Adipose tissue (tissue), 3 donors: ENCODE data around the gene NFKB2. TPM values are rescaled to one million over a fixed set of nuclear protein-coding genes. Genes with fewer than 3 reads are reported as not detected.

Experiments used
- H3K27ac ChIP-seq: one replicate; pipeline ENCODE4 v1.5.1; 2013; ENCODE audit warnings: low read depth, low read length
- WGBS, 3 donors: extraction: QIAGEN DNeasy Blood & Tissue Kit; methylation state at CpG; one replicate each; pipeline ENCODE4 v1.1.7; 2013; 5-methylcytosine and 5-hydroxymethylcytosine counted together
- polyA plus RNA-seq, 3 donors: library from polyadenylated mRNA; stranded (reverse); fragments of 200-250 nt; gene quantifications; one replicate each; pipeline ENCODE4 v1.2.3, GENCODE V29; 2013
- donor health status: healthy with polysubstance abuse.
- donor health status: Bipolar disorder and iron deficiency.
- donor health status: healthy.

Gene NFKB2
- polyA plus RNA-seq, 3 donors = 16.1 to 64.8 (median 18.8) TPM

DNA sequence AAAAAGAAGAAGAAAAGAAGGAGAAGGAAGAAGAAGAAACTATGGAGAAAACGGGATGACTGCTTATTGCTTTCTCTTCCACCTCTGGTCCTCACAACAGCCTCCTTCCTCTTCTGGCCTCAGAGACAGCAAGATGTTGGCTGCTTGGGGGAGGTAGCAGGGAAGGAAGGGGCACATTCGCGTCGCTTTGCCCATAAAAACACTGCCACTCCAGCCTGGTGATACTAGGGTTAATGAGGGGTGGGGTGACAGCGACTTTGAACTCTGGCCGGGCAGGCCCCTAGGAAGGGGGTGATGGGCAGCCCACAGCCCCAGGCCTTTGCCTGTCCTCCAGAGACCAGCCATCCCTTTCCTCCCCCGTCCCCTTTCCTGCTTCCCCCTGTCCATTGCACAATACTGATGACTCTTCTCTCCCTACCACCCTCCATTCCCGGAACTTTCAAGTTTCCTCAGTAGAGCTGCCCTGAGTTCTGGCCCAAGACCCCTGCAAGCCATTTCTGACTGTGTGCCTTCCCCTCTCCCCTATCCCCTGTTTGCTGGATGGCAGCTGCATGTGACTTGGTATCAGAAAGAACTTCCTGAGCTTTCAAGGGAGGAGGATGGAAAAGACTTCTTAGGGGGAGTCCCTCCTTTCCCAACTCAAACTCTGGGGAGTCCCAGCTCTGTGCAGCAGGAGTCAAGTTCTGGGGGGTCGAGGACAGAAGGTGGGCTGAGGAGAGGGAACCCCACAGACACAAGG is 39.1 kb downstream of the NFKB2 start:
- 10 to 34% (median 11%) methylated on average over 9 of the region's 9 CpGs for WGBS, 3 donors
- no peak overlapping the region for H3K27ac ChIP-seq

- H3K27ac ChIP-seq = no peak overlapping the region
- 20 to 43% (median 42%) methylated on average over 5 of the region's 5 CpGs for WGBS, 3 donors
Observed at GRCh38 chr10:102435133-102435497, 39.6 kb downstream of the NFKB2 start.

DNA sequence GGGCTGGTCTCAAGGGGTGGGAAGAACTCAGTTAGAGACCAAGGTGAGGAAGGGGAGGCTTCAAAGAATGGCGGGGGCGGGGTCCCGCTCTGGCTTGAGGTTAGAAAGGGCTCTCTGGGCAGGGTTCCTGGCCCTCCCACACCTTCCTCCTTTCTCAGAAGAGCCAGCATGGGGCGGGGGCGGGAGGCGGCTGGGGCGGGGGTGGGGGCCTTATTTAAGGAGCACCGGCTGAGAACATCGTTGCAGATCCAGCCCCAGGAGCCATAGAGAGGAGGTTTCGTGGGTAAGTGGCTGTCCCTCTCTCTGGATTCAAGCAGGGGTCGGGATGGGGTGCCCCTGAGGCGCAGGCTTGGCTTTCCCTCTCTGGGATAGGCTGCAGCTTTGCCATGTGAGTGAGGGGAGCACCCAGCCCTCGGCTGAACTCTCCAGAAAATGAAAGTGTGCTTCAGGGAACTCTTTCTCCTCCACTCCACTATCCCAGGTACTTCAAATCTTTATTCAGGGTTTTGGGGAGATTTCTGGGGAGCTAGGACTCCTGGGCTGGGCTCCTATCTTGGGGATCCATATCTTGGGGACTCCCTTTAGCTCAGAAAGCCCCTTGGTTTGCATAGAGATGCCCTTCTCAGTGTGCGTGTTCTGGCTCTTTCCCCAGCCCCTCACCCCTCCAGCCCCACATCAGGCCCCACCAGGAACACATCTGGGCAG is 40.2 kb downstream of the NFKB2 start:
- H3K27ac ChIP-seq = no peak overlapping the region
- WGBS, 3 donors = 4 to 18% (median 6%) methylated on average over 12 to 14 of the region's 14 CpGs

DNA sequence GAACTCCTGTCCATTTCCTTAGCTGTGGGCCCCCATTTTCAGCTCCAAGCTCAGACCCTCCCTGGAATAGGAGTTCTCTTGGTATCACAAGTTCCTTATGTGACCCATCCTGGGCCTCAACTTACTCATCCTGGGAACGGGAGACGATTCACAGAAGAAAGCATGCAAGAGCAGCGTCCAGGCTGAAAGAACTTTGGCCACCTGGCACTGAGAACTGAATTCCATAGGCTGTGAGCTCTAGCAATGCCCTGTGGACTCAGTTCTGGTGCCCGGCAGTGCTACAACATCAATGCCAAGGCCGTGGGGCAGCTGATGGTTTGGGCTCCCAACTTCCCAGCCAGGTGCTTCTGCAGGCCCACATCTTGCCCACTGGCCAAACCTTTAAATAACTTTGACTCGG is 40.8 kb downstream of the NFKB2 start:
- WGBS, 3 donors = 57 to 68% (median 60%) methylated on average over 6 of the region's 6 CpGs
- H3K27ac ChIP-seq = no peak overlapping the region

DNA sequence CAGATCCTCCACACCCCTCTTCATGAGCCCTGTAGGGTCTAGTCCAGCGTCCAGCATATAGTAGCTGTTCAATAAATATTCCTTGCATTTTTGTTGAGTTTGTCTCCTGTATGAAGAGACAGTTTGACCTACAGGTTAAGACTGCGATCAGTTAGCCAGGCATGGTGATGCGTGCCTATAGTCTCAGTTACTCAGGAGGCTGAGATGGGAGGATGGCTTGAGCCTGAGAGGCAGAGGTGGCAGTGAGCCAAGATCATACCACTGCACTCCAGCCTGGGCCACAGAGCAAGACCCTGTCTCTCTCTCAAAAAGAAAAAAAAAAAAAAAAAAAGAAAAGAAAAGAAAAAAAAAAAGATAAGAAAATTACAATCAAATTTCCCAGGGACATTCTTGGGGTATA is 42.0 kb downstream of the NFKB2 start:
- WGBS, 3 donors = 92 to 97% (median 94%) methylated on average over 3 of the region's 3 CpGs
- no peak overlapping the region for H3K27ac ChIP-seq

DNA sequence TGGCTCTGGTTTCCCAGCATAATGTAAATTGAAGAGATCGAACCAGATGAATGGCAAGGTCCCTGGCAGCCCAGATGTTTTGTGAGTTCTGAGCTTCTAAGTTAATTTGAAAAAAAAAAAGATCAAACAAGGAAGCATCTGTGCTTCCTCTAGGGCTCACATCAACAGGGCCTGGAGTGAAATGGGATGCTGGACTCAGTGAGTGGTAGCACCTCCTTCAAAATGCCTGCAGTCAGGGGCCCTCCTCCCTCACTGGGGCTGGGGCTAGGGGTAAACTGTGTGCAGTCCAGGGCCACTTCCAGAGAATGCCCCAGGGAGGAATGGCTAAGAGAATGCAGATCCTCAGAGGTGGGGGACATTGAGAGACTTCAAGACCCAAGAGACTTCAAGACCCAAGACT is 42.9 kb downstream of the NFKB2 start:
- WGBS, 3 donors = 55 to 74% (median 71%) methylated on average over 1 of the region's 1 CpG
- H3K27ac ChIP-seq = no peak overlapping the region

- 67 to 76% (median 69%) methylated on average over 2 of the region's 2 CpGs for WGBS, 3 donors
Observed at GRCh38 chr10:102444851-102445250, 49.3 kb downstream of the NFKB2 start.

DNA sequence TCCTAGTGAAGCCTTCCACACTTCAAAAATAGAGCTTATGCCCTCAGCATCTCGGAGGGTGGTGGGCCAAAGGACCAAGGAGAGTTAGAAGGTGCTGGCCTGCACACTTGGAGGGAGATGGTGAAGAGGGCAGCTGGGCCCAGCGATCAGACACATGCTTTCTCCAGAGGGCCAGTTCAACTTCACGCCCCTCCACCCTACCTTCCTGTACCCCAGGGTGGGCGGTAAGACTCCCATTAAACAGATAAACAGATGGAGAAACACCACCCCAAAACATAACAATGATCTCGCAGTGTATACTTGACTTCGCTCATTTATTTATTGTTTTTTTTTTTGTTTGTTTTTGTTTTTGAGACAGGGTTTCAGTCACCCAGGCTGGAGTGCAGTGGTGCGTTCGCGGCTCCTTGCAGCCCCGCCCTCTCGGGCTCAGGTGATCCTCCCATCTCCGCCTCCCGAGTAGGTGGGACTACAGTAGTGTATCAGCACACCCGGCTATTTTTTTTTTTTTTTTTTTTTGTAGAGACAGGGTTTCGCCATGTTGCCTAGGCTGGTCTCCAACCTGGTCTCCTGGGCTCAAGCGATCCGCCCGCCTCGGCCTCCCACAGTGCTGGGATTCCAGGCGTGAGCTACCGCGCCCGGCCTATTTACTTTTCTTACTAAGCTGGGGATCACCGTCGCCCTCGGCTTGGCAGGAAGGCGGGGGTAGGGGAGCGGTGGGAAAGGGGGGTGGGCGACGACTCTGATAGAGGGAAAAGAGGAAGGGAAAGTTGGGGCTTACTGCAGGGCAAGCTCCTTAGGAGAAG is 54.0 kb downstream of the NFKB2 start:
- 5 to 9% (median 8%) methylated on average over 29 to 30 of the region's 30 CpGs for WGBS, 3 donors

More at GRCh38 chr10:102444851-102445250, 49.3 kb downstream of the NFKB2 start:
- H3K27ac ChIP-seq = no peak overlapping the region

DNA sequence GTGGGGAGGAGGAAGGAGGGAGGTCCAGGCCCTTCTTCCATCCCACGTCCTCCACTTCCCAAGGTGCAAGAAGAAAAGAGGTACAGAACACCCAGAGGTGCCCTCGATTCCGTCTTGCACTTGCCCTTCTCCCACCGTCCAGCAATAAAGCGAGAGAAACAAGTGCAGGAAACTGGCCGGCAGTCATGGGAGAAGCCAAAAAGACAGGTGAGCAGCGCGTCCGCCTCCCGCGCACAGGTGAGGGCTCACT is 54.5 kb downstream of the NFKB2 start:
- no peak overlapping the region for H3K27ac ChIP-seq
- WGBS, 3 donors = 0 to 1% (median 0%) methylated on average over 10 to 11 of the region's 11 CpGs

More for the DNA sequence above, 54.0 kb downstream of the NFKB2 start:
- H3K27ac ChIP-seq = no peak overlapping the region

GRCh38 chr10:102450374-102451104 is 55.0 kb downstream of the NFKB2 start:
- no peak overlapping the region for H3K27ac ChIP-seq
- 0 to 1% (median 0%) methylated on average over 54 to 104 of the region's 104 CpGs for WGBS, 3 donors

DNA sequence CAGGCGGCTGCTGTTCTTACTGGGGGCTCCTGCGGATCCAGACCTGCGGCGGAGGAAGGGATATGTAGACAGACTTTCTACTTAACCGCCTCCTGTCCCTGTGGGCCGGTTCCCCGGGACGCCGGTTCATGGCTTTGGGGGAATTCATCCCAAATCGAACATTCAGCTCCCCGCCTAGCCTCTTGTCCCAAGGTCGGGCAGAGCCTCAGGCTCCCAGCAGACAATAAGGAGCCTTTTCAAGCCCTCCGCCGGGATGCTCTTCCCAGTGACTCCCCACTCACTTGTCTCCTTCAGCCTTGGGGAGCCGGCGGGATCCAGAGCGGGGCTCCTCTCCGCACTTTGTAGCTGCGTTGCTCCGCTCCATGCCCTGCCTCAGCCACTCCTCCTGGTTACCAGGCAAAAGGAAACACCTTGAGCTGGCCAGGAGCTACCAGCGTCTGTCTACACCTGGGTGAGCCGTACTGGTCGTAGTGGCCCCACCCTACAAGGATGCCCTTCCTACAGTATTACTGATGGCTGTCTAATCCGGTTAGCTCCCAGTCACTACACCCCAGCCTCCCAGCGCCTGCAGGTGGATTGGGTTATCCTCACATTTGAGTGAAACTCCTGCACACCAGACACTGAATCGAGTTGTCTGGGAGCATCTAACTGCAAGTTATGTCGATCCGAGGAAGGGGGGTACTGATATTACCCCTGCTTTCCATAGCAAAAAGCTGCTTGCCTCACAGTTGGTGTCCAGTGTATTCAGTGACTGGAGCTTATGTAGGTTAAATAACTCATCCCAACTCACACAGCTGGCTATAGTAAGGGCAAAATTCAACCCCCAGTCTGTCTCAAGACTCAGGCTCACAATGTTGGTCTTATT is 55.8 kb downstream of the NFKB2 start, which contains the start of gene C10orf95:
C10orf95 (minus strand) TSS at position 439 of the 865 bp plus-strand sequence. CDS start 450 bp downstream, outside the sequence.
- H3K27ac ChIP-seq = no peak within 1 kb of the TSS
- WGBS, 3 donors = 14 to 32% (median 27%) methylated on average over 27 to 28 of the region's 28 CpGs

Other genes starting within 250 kb of the NFKB2 start
- gene NOLC1, start 243.3 kb upstream of the NFKB2 start, polyA plus RNA-seq = 10 to 100 TPM; 17.0 to 69.9 (median 33.4) TPM
- 10 to 100 TPM in 1 of 3 donors, 1 to 10 TPM in 2; 1.0 to 12.2 (median 1.5) TPM for gene ELOVL3, start 169.4 kb upstream of the NFKB2 start, polyA plus RNA-seq
- under 1 TPM in 1 of 3 donors, not detected in 2; 0.36 TPM for gene PITX3, start 154.2 kb upstream of the NFKB2 start, polyA plus RNA-seq
- gene GBF1, start 150.2 kb upstream of the NFKB2 start, polyA plus RNA-seq = 10 to 100 TPM in 2 of 3 donors, 1 to 10 TPM in 1; 9.5 to 14.6 (median 12.3) TPM
- gene PSD, start 23.1 kb downstream of the NFKB2 start, polyA plus RNA-seq = 1 to 10 TPM in 2 of 3 donors, under 1 TPM in 1; 0.83 to 2.7 (median 1.2) TPM
- gene FBXL15, start 25.1 kb downstream of the NFKB2 start, polyA plus RNA-seq = 10 to 100 TPM in 2 of 3 donors, 1 to 10 TPM in 1; 8.9 to 19.5 (median 18.3) TPM
- 10 to 100 TPM; 37.6 to 61.4 (median 59.0) TPM for gene CUEDC2, start 36.9 kb downstream of the NFKB2 start, polyA plus RNA-seq
- under 1 TPM in 2 of 3 donors, not detected in 1; 0.06 to 0.44 TPM for gene C10orf95, start 55.8 kb downstream of the NFKB2 start, polyA plus RNA-seq
- 10 to 100 TPM; 28.7 to 69.2 (median 61.5) TPM for gene ACTR1A, start 107.0 kb downstream of the NFKB2 start, polyA plus RNA-seq
- 1 to 10 TPM; 2.7 to 5.3 (median 3.6) TPM for gene SUFU, start 108.3 kb downstream of the NFKB2 start, polyA plus RNA-seq
- 100 to 1,000 TPM in 2 of 3 donors, 10 to 100 TPM in 1; 76.1 to 174 (median 115) TPM for gene TRIM8, start 248.8 kb downstream of the NFKB2 start, polyA plus RNA-seq